ENCODE data around the gene PRKCQ.

The PRKCQ gene

DNA sequence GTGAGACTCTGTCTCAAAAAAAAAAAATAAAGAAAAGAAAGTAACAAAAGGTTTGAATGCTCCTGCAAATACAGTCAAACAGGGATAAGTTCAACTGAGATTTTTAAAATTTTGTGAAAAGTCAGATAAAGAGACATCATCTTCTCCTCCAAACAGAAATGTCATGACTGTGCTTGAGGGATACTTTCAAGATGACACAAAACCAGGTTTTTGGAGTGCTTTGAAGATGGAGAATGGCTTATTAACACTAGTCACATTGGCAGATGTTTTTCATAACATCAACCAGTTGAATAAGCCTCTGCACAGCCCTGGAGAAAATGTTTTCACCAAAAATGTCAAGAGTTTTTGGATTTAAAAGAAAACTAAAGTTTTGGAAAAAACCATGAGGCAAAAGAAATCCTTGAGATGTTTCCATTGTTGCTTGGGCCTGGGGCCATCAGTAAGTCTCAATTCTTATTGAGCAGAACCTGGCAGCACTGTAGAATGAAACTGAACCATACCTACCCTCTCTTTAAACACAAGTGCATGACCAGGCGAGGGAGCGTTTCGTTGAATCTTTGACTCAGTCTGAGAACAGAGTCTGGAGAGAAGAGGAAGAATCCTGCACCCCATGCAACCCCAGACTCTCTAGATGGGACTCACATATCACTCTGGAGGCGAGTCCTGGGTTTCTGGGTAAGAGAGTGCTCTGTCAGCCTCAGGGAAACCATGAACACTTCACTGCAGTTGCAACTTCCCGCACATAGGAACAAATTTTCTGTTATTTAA, 37.4 kb upstream of the PRKCQ start:
- peaks cover 2% of the 10 kb centered on the region; the same call in 1 of the 2 replicates for H3K4me1 ChIP-seq (ENCODE audit: insufficient read depth, low read length)
- H2AFZ ChIP-seq (ENCODE audit: low read depth, low read length): no peak overlapping the region
- H3K9me3 ChIP-seq (ENCODE audit: insufficient read depth, low read length, severe bottlenecking): no peaks in the 10 kb centered on the region
- no peaks in the 10 kb centered on the region for H3K27me3 ChIP-seq (ENCODE audit: insufficient read depth, low read length, poor library complexity)
- TF ChIP-seq, protein P1, sequence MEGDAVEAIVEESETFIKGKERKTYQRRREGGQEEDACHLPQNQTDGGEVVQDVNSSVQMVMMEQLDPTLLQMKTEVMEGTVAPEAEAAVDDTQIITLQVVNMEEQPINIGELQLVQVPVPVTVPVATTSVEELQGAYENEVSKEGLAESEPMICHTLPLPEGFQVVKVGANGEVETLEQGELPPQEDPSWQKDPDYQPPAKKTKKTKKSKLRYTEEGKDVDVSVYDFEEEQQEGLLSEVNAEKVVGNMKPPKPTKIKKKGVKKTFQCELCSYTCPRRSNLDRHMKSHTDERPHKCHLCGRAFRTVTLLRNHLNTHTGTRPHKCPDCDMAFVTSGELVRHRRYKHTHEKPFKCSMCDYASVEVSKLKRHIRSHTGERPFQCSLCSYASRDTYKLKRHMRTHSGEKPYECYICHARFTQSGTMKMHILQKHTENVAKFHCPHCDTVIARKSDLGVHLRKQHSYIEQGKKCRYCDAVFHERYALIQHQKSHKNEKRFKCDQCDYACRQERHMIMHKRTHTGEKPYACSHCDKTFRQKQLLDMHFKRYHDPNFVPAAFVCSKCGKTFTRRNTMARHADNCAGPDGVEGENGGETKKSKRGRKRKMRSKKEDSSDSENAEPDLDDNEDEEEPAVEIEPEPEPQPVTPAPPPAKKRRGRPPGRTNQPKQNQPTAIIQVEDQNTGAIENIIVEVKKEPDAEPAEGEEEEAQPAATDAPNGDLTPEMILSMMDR (IDR thresholded peaks at IDR 0.05; ENCODE audit: borderline replicate concordance, extremely low read depth, low read length, poor library complexity, severe bottlenecking): no peak
- no peak for TF ChIP-seq EZH2 (IDR thresholded peaks at IDR 0.05; ENCODE audit: borderline replicate concordance, low read depth, low read length, severe bottlenecking)
- H3K4me2 ChIP-seq (ENCODE audit: insufficient read depth, low read length): no peak overlapping the region
- no peak overlapping the region for H3K9ac ChIP-seq (ENCODE audit: low read depth, low read length)
- no peaks in the 10 kb centered on the region for H4K20me1 ChIP-seq (ENCODE audit: insufficient read depth, low read length)
- DNase-seq (no peak), ATAC-seq (ENCODE audit: insufficient read depth, low read depth) (no peak)
- H3K27ac ChIP-seq (ENCODE audit: low read length): no peak overlapping the region
- no peaks in the 10 kb centered on the region for H3K36me3 ChIP-seq (ENCODE audit: insufficient read depth, low read length)
- H3K4me3 ChIP-seq (ENCODE audit: low read depth in 1 of 2, low read length in 2 of 2): no peak overlapping the region
- H3K79me2 ChIP-seq (ENCODE audit: insufficient read depth, low read length): no peaks in the 10 kb centered on the region

DNA sequence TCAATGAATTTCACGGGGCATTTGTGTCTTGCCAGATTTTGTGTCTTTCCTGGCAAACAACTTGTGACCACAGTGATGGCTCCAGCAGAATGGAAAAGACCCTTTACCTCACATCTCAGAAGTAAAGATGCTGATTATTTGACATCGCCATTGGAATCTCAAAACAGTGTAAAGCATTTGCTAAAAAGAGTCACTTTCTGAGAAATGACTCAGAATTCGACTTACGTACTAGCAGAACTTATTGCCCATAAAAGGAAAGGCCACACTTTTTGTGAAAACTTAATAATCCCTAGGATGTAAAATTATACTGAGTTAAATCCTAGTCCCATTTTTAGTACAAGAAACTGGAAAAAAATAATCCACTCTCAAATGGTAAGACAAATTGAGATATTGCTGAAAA, 35.9 kb upstream of the PRKCQ start:
- no peak for ATAC-seq (ENCODE audit: insufficient read depth, low read depth)
- no peak for DNase-seq
- Histone ChIP-seq H3K4me2 (ENCODE audit: insufficient read depth, low read length) (no peak overlapping the region), H2AFZ (ENCODE audit: low read depth, low read length) (no peak overlapping the region), H3K27me3 (ENCODE audit: insufficient read depth, low read length, poor library complexity) (no peaks in the 10 kb centered on the region), H3K4me1 (ENCODE audit: insufficient read depth, low read length) (peaks cover 14% of the 10 kb centered on the region), H3K36me3 (ENCODE audit: insufficient read depth, low read length) (no peaks in the 10 kb centered on the region), H3K79me2 (ENCODE audit: insufficient read depth, low read length) (no peaks in the 10 kb centered on the region), H3K9me3 (ENCODE audit: insufficient read depth, low read length, severe bottlenecking) (no peaks in the 10 kb centered on the region), H4K20me1 (ENCODE audit: insufficient read depth, low read length) (no peaks in the 10 kb centered on the region), H3K9ac (ENCODE audit: low read depth, low read length) (no peak overlapping the region), H3K27ac (ENCODE audit: low read length) (no peak overlapping the region), H3K4me3 (ENCODE audit: low read depth in 1 of 2, low read length in 2 of 2) (no peak overlapping the region)
- TF ChIP-seq, protein P1 (IDR thresholded peaks at IDR 0.05; ENCODE audit: borderline replicate concordance, extremely low read depth, low read length, poor library complexity, severe bottlenecking): no peak
- TF ChIP-seq EZH2 (IDR thresholded peaks at IDR 0.05; ENCODE audit: borderline replicate concordance, low read depth, low read length, severe bottlenecking): no peak

DNA sequence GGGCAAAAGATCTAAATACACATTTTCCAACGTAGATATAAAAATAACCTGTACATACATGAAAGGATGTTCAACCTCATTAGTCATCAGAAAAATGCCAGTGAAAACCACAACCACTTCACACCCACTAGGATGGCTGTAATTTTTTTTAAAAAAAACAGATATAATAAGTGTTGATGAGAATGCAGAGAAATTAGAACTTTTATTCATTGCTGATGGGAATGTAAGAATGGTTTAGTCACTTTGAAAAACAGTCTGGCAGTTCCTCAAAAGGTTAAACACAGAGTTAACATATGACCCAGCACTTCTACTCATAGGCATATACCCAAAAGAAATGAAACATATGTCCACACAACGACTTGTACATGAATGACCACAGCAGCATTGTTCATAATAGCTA, 32.3 kb upstream of the PRKCQ start:
- no peaks in the 10 kb centered on the region for H3K27me3 ChIP-seq (ENCODE audit: insufficient read depth, low read length, poor library complexity)
- H3K4me3 ChIP-seq (ENCODE audit: low read depth in 1 of 2, low read length in 2 of 2): no peak overlapping the region
- TF ChIP-seq EZH2 (IDR thresholded peaks at IDR 0.05; ENCODE audit: borderline replicate concordance, low read depth, low read length, severe bottlenecking): no peak
- TF ChIP-seq, protein P1 (IDR thresholded peaks at IDR 0.05; ENCODE audit: borderline replicate concordance, extremely low read depth, low read length, poor library complexity, severe bottlenecking): no peak
- H4K20me1 ChIP-seq (ENCODE audit: insufficient read depth, low read length): no peaks in the 10 kb centered on the region
- no peak for DNase-seq
- H3K9ac ChIP-seq (ENCODE audit: low read depth, low read length): no peak overlapping the region
- H2AFZ ChIP-seq (ENCODE audit: low read depth, low read length): no peak overlapping the region
- H3K79me2 ChIP-seq (ENCODE audit: insufficient read depth, low read length): no peaks in the 10 kb centered on the region
- no peaks in the 10 kb centered on the region for H3K9me3 ChIP-seq (ENCODE audit: insufficient read depth, low read length, severe bottlenecking)
- ATAC-seq (ENCODE audit: insufficient read depth, low read depth): peak; percentile 76; the same call in 2 of the 3 replicates
- H3K4me1 ChIP-seq (ENCODE audit: insufficient read depth, low read length): peaks cover 14% of the 10 kb centered on the region
- no peak overlapping the region for H3K4me2 ChIP-seq (ENCODE audit: insufficient read depth, low read length)
- no peak overlapping the region for H3K27ac ChIP-seq (ENCODE audit: low read length)
- H3K36me3 ChIP-seq (ENCODE audit: insufficient read depth, low read length): no peaks in the 10 kb centered on the region
